DND-41 (cell line): ENCODE measurements around the gene ATP1B3.

Experiments used
- ATAC-seq: fragments of 200-7000 bp; cut with Tn5 transposase; 3 replicates; pipeline ENCODE4 v1.9.1; 2021; ENCODE audit warnings: low read depth; ENCODE audit not compliant: insufficient read depth
- DNase-seq: peaks from one replicate; pipeline ENCODE4 v3.0.0-alpha.2; 2020
- H2AFZ ChIP-seq: 2 replicates; pipeline ENCODE4 v1.6.0; 2012; ENCODE audit warnings: low read depth, low read length
- H3K27ac ChIP-seq: 2 replicates; pipeline ENCODE4 v1.5.1; 2012; ENCODE audit warnings: low read length, inconsistent platforms
- H3K27me3 ChIP-seq: fragments of 200-600 bp; sonication (generic); 2 replicates; pipeline ENCODE4 v1.6.0; 2012; ENCODE audit warnings: low read length, mild to moderate bottlenecking, inconsistent platforms; ENCODE audit not compliant: insufficient read depth, poor library complexity
- H3K36me3 ChIP-seq: 2 replicates; pipeline ENCODE4 v1.5.1; 2012; ENCODE audit warnings: low read length, inconsistent platforms; ENCODE audit not compliant: insufficient read depth
- H3K4me1 ChIP-seq: 2 replicates; pipeline ENCODE4 v1.5.1; 2012; ENCODE audit warnings: mild to moderate bottlenecking, low read length; ENCODE audit not compliant: insufficient read depth
- H3K4me2 ChIP-seq: 2 replicates; pipeline ENCODE4 v1.6.0; 2012; ENCODE audit warnings: mild to moderate bottlenecking, moderate library complexity, low read length, inconsistent platforms; ENCODE audit not compliant: insufficient read depth
- H3K4me3 ChIP-seq, 2 experiments: fragments of 200-600 bp in 1 of 2; shearing (Covaris generic) in 1 of 2; 2 replicates each; pipeline ENCODE4 v1.5.1; 2012 to 2016; ENCODE audit warnings: inconsistent platforms in 2 of 2, low read length in 2 of 2, mild to moderate bottlenecking in 2 of 2, low read depth in 1 of 2, moderate library complexity in 1 of 2
- H3K79me2 ChIP-seq: 2 replicates; pipeline ENCODE4 v1.6.0; 2012; ENCODE audit warnings: low read length, inconsistent platforms; ENCODE audit not compliant: insufficient read depth
- H3K9ac ChIP-seq: 2 replicates; pipeline ENCODE4 v1.6.0; 2012; ENCODE audit warnings: low read depth, mild to moderate bottlenecking, inconsistent platforms, low read length, moderate library complexity
- H3K9me3 ChIP-seq: 2 replicates; pipeline ENCODE4 v1.5.1; 2012; ENCODE audit warnings: low read length, moderate library complexity, mild to moderate bottlenecking, inconsistent platforms; ENCODE audit not compliant: insufficient read depth, severe bottlenecking
- H4K20me1 ChIP-seq: 2 replicates; pipeline ENCODE4 v1.6.0; 2012; ENCODE audit warnings: low read length; ENCODE audit not compliant: insufficient read depth
- EZH2 ChIP-seq: IDR thresholded peaks from 3 replicates; pipeline ENCODE4 v1.6.1; 2012; ENCODE audit warnings: borderline replicate concordance, low read depth, mild to moderate bottlenecking, moderate library complexity, low read length, inconsistent platforms; ENCODE audit not compliant: severe bottlenecking
- TF ChIP-seq, protein P1 (sequence below): IDR thresholded peaks from 2 replicates; pipeline ENCODE4 v1.5.1; 2012; ENCODE audit warnings: borderline replicate concordance, low read length, moderate library complexity, mild to moderate bottlenecking; ENCODE audit not compliant: poor library complexity, severe bottlenecking; ENCODE audit errors: extremely low read depth

The ATP1B3 gene

DNA sequence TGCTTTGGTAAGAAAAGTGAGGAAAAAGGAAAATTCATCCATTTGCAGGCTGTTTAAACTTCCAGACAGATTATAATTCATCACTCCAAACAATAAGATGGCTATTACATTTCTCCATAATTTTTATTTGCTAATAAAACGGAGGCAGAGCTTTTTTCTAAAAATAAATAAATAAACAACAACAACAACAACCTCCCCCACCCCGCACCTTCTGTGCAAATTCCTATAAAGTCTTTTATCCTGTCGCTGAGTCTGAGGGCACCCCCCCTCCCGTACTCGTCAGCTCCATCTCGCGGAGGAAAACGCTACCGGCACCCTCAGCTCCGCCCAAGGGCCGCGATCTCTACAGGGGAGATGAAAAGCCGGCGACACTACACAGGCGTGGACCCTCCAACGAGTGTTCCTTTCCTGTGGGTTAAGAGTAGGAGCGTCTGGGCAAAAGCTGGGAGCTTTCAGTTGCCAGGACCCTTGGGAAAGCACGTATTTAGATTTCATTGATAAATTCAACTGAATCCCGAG is 1.0 kb upstream of the ATP1B3 start:
- H3K79me2 ChIP-seq, result peaks cover 40% of the 10 kb centered on the region
- H3K9me3 ChIP-seq, result no peaks in the 10 kb centered on the region
- peak overlapping the region; percentile 34 to 69 for H3K4me3 ChIP-seq
- peaks cover 37% of the 10 kb centered on the region for H3K4me1 ChIP-seq
- H4K20me1 ChIP-seq, result peaks cover 16% of the 10 kb centered on the region; the same call in 1 of the 2 replicates
- peak overlapping the region; percentile 71 for H3K4me2 ChIP-seq
- H3K27me3 ChIP-seq, result no peaks in the 10 kb centered on the region
- peak; percentile 89 for DNase-seq
- H2AFZ ChIP-seq, result peak overlapping the region; percentile 71
- H3K36me3 ChIP-seq, result peaks cover 6% of the 10 kb centered on the region
- ATAC-seq, result peak; percentile 75
- peak overlapping the region; percentile 94 for H3K9ac ChIP-seq
- TF ChIP-seq EZH2, result no peak
- TF ChIP-seq, protein P1, sequence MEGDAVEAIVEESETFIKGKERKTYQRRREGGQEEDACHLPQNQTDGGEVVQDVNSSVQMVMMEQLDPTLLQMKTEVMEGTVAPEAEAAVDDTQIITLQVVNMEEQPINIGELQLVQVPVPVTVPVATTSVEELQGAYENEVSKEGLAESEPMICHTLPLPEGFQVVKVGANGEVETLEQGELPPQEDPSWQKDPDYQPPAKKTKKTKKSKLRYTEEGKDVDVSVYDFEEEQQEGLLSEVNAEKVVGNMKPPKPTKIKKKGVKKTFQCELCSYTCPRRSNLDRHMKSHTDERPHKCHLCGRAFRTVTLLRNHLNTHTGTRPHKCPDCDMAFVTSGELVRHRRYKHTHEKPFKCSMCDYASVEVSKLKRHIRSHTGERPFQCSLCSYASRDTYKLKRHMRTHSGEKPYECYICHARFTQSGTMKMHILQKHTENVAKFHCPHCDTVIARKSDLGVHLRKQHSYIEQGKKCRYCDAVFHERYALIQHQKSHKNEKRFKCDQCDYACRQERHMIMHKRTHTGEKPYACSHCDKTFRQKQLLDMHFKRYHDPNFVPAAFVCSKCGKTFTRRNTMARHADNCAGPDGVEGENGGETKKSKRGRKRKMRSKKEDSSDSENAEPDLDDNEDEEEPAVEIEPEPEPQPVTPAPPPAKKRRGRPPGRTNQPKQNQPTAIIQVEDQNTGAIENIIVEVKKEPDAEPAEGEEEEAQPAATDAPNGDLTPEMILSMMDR, result peak; percentile 97
- H3K27ac ChIP-seq, result peak overlapping the region; percentile 82

GRCh38 chr3:141875893-141876380 is 506 bp upstream of the ATP1B3 start:
- peak overlapping the region; percentile 71 for H2AFZ ChIP-seq
- H3K79me2 ChIP-seq, result peaks cover 45% of the 10 kb centered on the region
- H3K9me3 ChIP-seq, result no peaks in the 10 kb centered on the region
- H3K4me1 ChIP-seq, result peaks cover 42% of the 10 kb centered on the region
- H3K36me3 ChIP-seq, result peaks cover 6% of the 10 kb centered on the region
- H3K4me3 ChIP-seq, result peak overlapping the region; percentile 34 to 69
- TF ChIP-seq, protein P1, result no peak
- TF ChIP-seq EZH2, result no peak
- H3K27ac ChIP-seq, result peak overlapping the region; percentile 82
- DNase-seq, result peak; percentile 79
- H3K9ac ChIP-seq, result peak overlapping the region; percentile 94
- peak; percentile 60 for ATAC-seq
- no peaks in the 10 kb centered on the region for H3K27me3 ChIP-seq
- H3K4me2 ChIP-seq, result peak overlapping the region; percentile 71
- H4K20me1 ChIP-seq, result peaks cover 19% of the 10 kb centered on the region; the same call in 1 of the 2 replicates

DNA sequence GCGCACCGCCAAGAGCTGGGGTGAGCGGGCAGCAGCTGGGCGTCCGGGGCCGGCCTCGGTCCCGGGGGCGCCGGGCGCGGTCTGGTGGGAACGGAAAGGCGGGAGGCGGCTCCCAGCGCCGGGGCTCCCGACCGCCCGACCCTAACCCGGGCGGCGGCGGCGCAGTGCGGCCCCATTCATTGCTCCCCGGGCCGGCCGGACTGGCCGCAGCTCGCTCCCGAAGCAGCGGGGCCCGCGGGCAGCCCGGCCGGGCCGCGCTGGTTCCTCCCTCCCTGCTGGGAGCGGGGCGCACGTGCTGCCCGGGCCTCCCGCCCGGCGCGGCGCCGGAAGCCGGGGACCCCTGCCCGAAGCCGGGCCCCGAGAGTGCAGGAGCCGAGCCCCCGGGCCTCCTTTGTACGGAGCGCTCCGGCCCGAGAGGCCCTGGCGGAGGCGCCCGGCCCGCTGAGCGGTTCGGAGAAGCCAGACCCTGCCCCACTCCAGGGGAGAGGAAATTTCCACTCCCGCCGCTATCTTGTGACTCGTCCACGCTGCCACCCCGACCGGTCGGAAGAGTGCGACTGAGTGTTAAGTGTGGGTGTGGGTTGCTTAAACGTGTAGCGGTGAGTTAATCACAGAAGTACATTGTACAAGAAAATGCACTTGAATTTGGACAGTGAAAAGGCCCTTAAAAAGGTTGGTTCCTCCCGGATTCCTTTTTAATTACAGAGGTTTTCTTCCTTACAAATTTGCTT is 613 bp downstream of the ATP1B3 start:
- Histone ChIP-seq H3K9me3 (no peaks in the 10 kb centered on the region), H3K4me3 (peak overlapping the region; percentile 69 to 86), H3K79me2 (peaks cover 56% of the 10 kb centered on the region), H3K4me1 (peaks cover 51% of the 10 kb centered on the region), H3K4me2 (peak overlapping the region; percentile 71), H2AFZ (peak overlapping the region; percentile 69), H3K9ac (peak overlapping the region; percentile 94), H3K27ac (peak overlapping the region; percentile 87), H3K36me3 (peaks cover 13% of the 10 kb centered on the region), H4K20me1 (peaks cover 28% of the 10 kb centered on the region; the same call in 1 of the 2 replicates), H3K27me3 (no peaks in the 10 kb centered on the region)
- TF ChIP-seq, protein P1, result no peak
- TF ChIP-seq EZH2, result no peak
- ATAC-seq, result peak; percentile 20
- peak; percentile 59 for DNase-seq
